Cardiac muscle cell (in vitro differentiated cells and primary cell): Measurements from ENCODE around the gene SMARCC1. TPM values are rescaled to one million over a fixed set of nuclear protein-coding genes. Genes with fewer than 3 reads are reported as not detected.

ENCODE experiments used
- DNase-seq, 2 donors: peaks; one replicate each; pipeline versions ENCODE4 v3.0.0 to v3.0.0-alpha.2; 2010 to 2017; ENCODE audit warnings: low read depth in 1 of 2, low spot score in 1 of 2
- H3K27ac ChIP-seq: fragments of 200-600 bp; sonication (generic); 2 replicates; pipeline ENCODE4 v1.5.1; 2016
- H3K27me3 ChIP-seq: fragments of 200-600 bp; sonication (generic); 2 replicates; pipeline ENCODE4 v1.6.0; 2016; ENCODE audit warnings: control low read depth
- H3K36me3 ChIP-seq: fragments of 200-600 bp; sonication (generic); 2 replicates; pipeline ENCODE4 v1.5.1; 2016; ENCODE audit warnings: control low read depth
- H3K4me1 ChIP-seq: fragments of 200-600 bp; sonication (generic); 2 replicates; pipeline ENCODE4 v1.8.1; 2017; ENCODE audit warnings: low read depth, mild to moderate bottlenecking, mixed run types
- H3K4me3 ChIP-seq: fragments of 200-600 bp; sonication (generic); 2 replicates; pipeline ENCODE4 v1.5.1; 2016; ENCODE audit warnings: mild to moderate bottlenecking
- H3K9me3 ChIP-seq: fragments of 200-600 bp; sonication (generic); 2 replicates; pipeline ENCODE4 v1.5.1; 2017; ENCODE audit warnings: low read depth, mild to moderate bottlenecking, control low read depth
- polyA plus RNA-seq: library from polyadenylated mRNA; unstranded; fragments of >200 nt; fragmentation: Nextera tagmentation; extraction: Ambion mirVana; gene quantifications from 2 replicates; pipeline ENCODE4 v1.2.1, GENCODE V29; 2016
- total RNA-seq: library from RNA; depleted of rRNA; stranded (reverse); fragments of >200 nt; gene quantifications from 2 replicates; pipeline ENCODE4 v1.2.3, GENCODE V29; 2016
- TF ChIP-seq, protein P1 (sequence below): IDR thresholded peaks from 2 replicates; pipeline ENCODE4 v1.5.1; 2012; ENCODE audit warnings: low read depth, mild to moderate bottlenecking, low read length

Gene SMARCC1
- total and polyA plus RNA-seq, 2 experiments from 2014 or later: 86.9 to 109 TPM

DNA sequence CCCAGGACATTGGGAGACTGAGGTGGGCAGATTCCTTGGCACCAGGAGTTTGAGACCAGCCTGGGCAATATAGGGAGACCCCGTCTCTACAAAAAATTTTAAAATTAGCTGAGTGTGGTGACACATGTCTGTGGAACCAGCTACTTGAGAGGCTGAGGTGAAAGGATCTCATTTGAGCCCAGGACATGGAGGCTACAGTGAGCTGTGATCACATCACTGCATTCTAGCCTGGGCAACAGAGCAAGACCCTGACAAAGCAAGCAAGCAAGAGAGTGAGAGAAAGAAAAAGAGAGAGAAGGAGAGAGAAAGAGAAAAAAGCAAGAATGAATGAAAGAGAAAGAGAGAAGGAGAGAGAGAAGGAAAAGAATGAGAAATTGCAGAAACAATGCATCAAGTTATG lies 150.9 kb downstream of the SMARCC1 start:
- Histone ChIP-seq H3K36me3 (peaks cover 52% of the 10 kb centered on the region), H3K4me3 (no peak overlapping the region), H3K4me1 (no peaks in the 10 kb centered on the region), H3K27ac (no peak overlapping the region), H3K27me3 (no peaks in the 10 kb centered on the region), H3K9me3 (no peaks in the 10 kb centered on the region)
- TF ChIP-seq, protein P1, sequence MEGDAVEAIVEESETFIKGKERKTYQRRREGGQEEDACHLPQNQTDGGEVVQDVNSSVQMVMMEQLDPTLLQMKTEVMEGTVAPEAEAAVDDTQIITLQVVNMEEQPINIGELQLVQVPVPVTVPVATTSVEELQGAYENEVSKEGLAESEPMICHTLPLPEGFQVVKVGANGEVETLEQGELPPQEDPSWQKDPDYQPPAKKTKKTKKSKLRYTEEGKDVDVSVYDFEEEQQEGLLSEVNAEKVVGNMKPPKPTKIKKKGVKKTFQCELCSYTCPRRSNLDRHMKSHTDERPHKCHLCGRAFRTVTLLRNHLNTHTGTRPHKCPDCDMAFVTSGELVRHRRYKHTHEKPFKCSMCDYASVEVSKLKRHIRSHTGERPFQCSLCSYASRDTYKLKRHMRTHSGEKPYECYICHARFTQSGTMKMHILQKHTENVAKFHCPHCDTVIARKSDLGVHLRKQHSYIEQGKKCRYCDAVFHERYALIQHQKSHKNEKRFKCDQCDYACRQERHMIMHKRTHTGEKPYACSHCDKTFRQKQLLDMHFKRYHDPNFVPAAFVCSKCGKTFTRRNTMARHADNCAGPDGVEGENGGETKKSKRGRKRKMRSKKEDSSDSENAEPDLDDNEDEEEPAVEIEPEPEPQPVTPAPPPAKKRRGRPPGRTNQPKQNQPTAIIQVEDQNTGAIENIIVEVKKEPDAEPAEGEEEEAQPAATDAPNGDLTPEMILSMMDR: no peak
- no peak for DNase-seq

DNA sequence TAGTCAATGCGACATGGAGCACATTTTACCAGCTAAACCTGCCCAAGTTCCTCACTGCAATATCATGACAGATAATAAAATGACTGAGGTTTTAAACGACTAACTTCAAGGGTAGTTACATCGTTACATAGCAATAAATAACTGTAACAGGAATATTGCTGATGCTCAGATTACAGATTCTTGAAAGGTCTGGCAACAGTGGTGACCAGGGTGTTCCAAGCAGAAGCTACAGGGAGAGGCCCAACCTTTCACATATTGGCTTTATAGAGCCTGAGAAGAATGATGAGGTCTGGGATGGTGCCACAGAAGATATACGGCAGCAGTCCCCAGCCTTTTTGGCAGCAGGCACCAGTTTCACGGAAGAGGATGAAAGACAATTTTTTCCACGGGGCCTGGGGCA lies 151.9 kb downstream of the SMARCC1 start:
- DNase-seq: no peak
- Histone ChIP-seq H3K4me3 (no peak overlapping the region), H3K27ac (no peak overlapping the region), H3K27me3 (no peaks in the 10 kb centered on the region), H3K36me3 (peaks cover 47% of the 10 kb centered on the region), H3K4me1 (no peaks in the 10 kb centered on the region), H3K9me3 (no peaks in the 10 kb centered on the region)
- TF ChIP-seq, protein P1: no peak

DNA sequence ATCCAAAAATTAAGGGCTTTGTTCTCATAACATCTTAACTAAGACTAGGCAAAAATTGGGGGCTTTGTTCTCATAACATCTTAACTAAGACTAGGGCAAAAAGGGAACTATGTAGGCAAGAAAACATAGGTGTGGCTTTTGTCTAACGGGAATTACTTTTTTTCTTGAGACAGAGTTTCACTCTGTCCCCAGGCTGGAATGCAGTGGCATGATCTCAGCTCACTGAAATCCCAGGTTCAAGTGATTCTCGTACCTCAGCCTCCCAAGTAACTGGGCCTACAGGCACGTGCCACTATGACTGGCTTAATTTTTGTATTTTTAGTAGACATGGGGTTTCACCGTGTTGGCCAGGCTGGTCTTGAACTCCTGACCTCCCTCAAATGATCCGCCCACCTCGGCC lies 153.3 kb downstream of the SMARCC1 start:
- H3K27me3 ChIP-seq: no peaks in the 10 kb centered on the region
- H3K36me3 ChIP-seq: peaks cover 44% of the 10 kb centered on the region
- H3K4me3 ChIP-seq: no peak overlapping the region
- H3K27ac ChIP-seq: no peak overlapping the region
- TF ChIP-seq, protein P1: no peak
- no peaks in the 10 kb centered on the region for H3K4me1 ChIP-seq
- H3K9me3 ChIP-seq: no peaks in the 10 kb centered on the region
- DNase-seq: no peak

DNA sequence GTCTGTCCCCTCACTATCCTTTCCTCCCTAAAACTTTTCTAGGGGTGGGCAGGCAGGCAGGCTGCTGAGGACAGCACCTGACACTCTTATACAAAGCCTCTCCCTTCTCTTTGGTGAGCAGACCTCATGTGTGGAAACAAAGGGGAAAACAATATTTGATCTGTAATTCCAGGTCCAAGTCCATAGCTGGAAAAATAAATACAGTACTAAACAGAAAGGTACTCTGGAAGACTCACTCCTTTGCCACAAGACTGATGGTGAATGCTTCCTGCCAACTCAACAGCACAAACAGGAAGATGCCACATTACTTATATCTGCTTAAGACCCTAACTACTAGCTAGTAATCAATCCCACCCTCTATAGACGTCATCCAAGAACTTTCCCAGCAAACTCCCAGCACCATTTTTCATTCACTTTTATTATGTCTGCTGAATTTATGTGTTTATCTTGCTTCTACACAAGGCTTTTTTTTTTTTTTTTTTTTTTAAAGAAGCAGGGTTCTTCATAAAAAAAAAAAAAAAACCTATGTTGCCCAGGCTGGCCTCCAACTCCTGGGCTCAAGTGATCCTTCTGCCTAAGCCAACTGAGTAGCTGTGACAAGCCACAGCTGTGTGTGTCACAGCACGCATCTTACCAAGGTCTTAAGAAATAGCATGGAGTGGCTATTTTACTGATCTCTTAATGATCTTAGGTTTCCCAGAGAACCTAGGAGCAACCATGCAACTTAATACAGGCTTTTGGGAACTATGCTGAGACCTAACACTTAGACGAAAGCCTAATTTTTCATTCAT lies 158.8 kb downstream of the SMARCC1 start:
- Histone ChIP-seq H3K27ac (peak overlapping the region; percentile 3), H3K4me3 (no peak overlapping the region), H3K27me3 (no peaks in the 10 kb centered on the region), H3K36me3 (peaks cover 49% of the 10 kb centered on the region), H3K9me3 (no peaks in the 10 kb centered on the region), H3K4me1 (no peaks in the 10 kb centered on the region)
- DNase-seq: no peak
- TF ChIP-seq, protein P1: no peak

DNA sequence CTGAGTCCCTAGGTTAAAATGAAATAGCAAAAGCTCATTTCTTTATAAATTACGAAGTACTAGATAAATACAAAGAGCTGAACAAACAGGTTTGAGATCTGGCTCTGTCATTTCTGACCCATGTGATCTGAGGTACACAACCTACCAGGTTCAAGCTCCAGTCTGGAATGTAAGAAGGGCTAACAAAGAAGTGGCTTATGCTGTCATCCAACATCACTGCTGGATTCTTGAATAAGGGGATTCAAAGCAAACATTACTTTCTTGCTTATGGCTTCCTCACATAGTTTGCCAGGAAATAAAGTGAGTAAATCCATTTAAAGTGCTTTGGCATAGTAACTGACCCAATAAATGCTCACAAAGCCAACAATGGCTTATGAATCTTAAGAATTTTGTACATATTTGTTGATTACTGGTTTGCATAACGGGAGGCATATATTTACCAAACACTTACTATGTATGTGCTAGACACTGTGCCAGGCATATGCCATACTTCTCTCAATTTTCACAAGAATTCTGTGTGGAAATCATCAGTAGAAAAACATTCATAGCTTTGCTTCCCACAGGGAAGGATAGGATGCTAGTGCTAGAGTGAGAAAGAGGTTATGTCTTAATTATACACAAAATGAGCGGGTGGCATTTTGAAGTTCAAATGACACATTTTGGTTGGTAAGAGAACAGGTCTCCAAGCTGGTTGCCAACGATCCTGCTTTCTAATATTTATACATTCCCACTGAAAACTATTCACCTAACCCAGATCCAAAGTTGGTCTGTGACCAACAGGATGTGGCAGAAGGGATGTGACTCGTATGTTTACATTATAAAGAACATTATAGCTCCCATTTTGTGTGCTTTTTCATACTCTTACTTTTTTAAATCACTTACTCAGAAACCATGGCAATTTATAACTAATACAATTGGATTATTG lies 164.3 kb downstream of the SMARCC1 start:
- Histone ChIP-seq H3K27me3 (no peaks in the 10 kb centered on the region), H3K27ac (no peak overlapping the region), H3K4me3 (no peak overlapping the region), H3K36me3 (peaks cover 34% of the 10 kb centered on the region), H3K4me1 (peaks cover 13% of the 10 kb centered on the region), H3K9me3 (no peaks in the 10 kb centered on the region)
- no peak for DNase-seq
- TF ChIP-seq, protein P1: no peak
